Pancreas (tissue), 10 donors: ENCODE results near the gene TRAPPC3L. TPM values are rescaled to one million over a fixed set of nuclear protein-coding genes. Genes with fewer than 3 reads are reported as not detected.

Experiments
- ATAC-seq, 4 donors: fragments of 200-7000 bp; cut with Tn5 transposase; one replicate each; pipeline versions ENCODE4 v1.8.0 to v1.9.1; 2020; ENCODE audit warnings: mild to moderate bottlenecking in 4 of 4, moderate library complexity in 4 of 4
- DNase-seq, 6 donors: peaks; one replicate each; pipeline ENCODE4 v3.0.0-alpha.2; 2020
- FAIRE-seq: peaks from 2 replicates; lab custom pipeline; 2012; peaks lifted over from hg19 to GRCh38; lab: Jason Lieb, UNC
- H3K27ac ChIP-seq, 4 donors: fragments of 200-600 bp; sonication (generic); 1 replicate in 3 of 4; 2 replicates in 1 of 4; pipeline versions ENCODE4 v1.5.0 to v1.8.0; 2020
- H3K27me3 ChIP-seq, 4 donors: fragments of 200-600 bp; one replicate each; pipeline ENCODE4 v1.8.0; 2021
- H3K36me3 ChIP-seq, 3 donors: fragments of 200-600 bp; sonication (generic) in 1 of 3; one replicate each; pipeline versions ENCODE4 v1.5.0 to v1.8.0; 2020 to 2021
- H3K4me1 ChIP-seq, 3 donors: fragments of 200-600 bp; one replicate each; pipeline ENCODE4 v1.8.0; 2021
- H3K4me3 ChIP-seq, 4 donors: fragments of 200-600 bp; sonication (generic) in 2 of 4; one replicate each; pipeline versions ENCODE4 v1.5.0 to v1.8.0; 2020 to 2021
- H3K9me3 ChIP-seq, 4 donors: fragments of 200-600 bp; one replicate each; pipeline ENCODE4 v1.8.0; 2021
- WGBS, 2 donors: extraction: QIAGEN DNeasy Blood & Tissue Kit; methylation state at CpG; one replicate each; pipeline ENCODE4 v1.1.7; 2013; 5-methylcytosine and 5-hydroxymethylcytosine counted together
- intact Hi-C, 3 donors: fragments of 100-400 bp; cut with DNase I; formaldehyde crosslinking; loops; one replicate each; pipeline versions ENCODE4 v1.11.1 to v1.14.2; 2022
- polyA plus RNA-seq, 2 donors: library from polyadenylated mRNA; stranded (reverse); fragments of 200-250 nt; gene quantifications; one replicate each; pipeline ENCODE4 v1.2.3, GENCODE V29; 2013
- total RNA-seq, 6 donors: library from RNA; stranded (reverse); fragmentation: NEBNext Ultra II Directional in 4 of 6; extraction: Animal tissue kit (Norgen Biotek cat#: 25700) in 4 of 6; gene quantifications; one replicate each; pipeline versions ENCODE4 v1.2.1 to v1.2.4, GENCODE V29; 2021 to 2023
- TF ChIP-seq, protein P1 (sequence below), 4 donors: fragments of 200-600 bp; sonication (generic) in 3 of 4; IDR thresholded peaks; one replicate each; pipeline versions ENCODE4 v1.5.0 to v1.8.0; 2021; ENCODE audit warnings: antibody characterized with exemption in 4 of 4
- donor health status: healthy with polysubstance abuse.
- donor health status: DM: no; HTN: no; CAD: no; lungs with moderate emphysema.
- donor health status: DM: no; HTN: no; CAD: no.
- donor health status: control.
- donor health status: control.
- donor health status: Bipolar disorder and iron deficiency.
- donor health status: DM: yes; HTN: yes; CAD: no.
- donor health status: DM: no; HTN: no; CAD: no.
- donor health status: DM: no; HTN: no; CAD: no.
- donor health status: DM: yes; HTN: yes; CAD: no.

Gene TRAPPC3L
- total and polyA plus RNA-seq, 8 donors = 0.12 TPM; not detected in 7

GRCh38 chr6:116492331-116493067 lies 53.0 kb downstream of the TRAPPC3L start:
- no peaks in the 10 kb centered on the region for H3K4me1 ChIP-seq
- no peaks in the 10 kb centered on the region for H3K27me3 ChIP-seq
- TF ChIP-seq, protein P1, sequence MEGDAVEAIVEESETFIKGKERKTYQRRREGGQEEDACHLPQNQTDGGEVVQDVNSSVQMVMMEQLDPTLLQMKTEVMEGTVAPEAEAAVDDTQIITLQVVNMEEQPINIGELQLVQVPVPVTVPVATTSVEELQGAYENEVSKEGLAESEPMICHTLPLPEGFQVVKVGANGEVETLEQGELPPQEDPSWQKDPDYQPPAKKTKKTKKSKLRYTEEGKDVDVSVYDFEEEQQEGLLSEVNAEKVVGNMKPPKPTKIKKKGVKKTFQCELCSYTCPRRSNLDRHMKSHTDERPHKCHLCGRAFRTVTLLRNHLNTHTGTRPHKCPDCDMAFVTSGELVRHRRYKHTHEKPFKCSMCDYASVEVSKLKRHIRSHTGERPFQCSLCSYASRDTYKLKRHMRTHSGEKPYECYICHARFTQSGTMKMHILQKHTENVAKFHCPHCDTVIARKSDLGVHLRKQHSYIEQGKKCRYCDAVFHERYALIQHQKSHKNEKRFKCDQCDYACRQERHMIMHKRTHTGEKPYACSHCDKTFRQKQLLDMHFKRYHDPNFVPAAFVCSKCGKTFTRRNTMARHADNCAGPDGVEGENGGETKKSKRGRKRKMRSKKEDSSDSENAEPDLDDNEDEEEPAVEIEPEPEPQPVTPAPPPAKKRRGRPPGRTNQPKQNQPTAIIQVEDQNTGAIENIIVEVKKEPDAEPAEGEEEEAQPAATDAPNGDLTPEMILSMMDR (IDR thresholded peaks at IDR 0.05) = no peak
- no peak overlapping the region for H3K4me3 ChIP-seq
- intact Hi-C loops = no loop called here
- H3K9me3 ChIP-seq = no peaks in the 10 kb centered on the region
- ATAC-seq (no peak), FAIRE-seq (no peak), DNase-seq (no peak)
- 62 to 75% methylated on average over 6 of the region's 6 CpGs for WGBS, 2 donors
- H3K36me3 ChIP-seq = no peaks in the 10 kb centered on the region
- H3K27ac ChIP-seq = no peak overlapping the region

DNA sequence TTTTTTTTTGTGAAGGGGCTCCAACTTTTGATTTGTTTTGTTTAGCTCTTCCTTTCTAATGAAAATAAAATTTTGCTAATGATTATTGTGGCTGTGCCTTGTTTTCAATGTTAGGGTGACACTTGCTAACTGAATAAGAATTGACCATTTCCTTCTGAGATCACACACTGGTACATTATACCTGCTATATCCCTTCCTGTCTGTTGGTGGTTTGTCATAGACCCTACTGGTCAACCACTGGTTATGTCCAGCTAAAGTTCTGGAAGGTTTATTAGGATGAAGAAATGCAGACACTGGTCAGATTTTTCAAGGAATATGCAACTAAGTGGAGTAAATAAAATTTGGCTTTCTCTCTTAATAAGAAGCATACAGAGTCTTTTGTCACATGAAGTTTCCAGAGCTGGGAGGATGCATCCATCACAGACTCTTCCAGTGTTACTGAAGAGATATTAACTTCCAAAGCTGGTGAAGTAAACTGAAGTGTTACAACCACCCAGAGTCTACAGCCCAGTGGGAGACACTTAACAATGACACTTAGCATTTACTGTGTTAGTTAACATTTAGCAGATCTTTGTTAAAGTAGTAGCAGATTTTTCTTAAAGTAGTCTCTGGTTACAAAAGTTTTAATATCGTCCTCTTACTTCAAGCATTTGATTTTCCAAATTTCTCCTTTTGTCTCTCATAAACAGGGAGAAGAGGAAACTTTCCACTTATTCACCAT lies 53.7 kb downstream of the TRAPPC3L start:
- TF ChIP-seq, protein P1 (IDR thresholded peaks at IDR 0.05) = no peak
- intact Hi-C loops = no loop called here
- no peak for FAIRE-seq
- 69 to 86% methylated on average over 1 of the region's 1 CpG for WGBS, 2 donors
- no peaks in the 10 kb centered on the region for H3K27me3 ChIP-seq
- no peak for DNase-seq
- H3K27ac ChIP-seq = no peak overlapping the region
- H3K9me3 ChIP-seq = no peaks in the 10 kb centered on the region
- no peaks in the 10 kb centered on the region for H3K4me1 ChIP-seq
- no peaks in the 10 kb centered on the region for H3K36me3 ChIP-seq
- ATAC-seq = no peak
- no peak overlapping the region for H3K4me3 ChIP-seq

DNA sequence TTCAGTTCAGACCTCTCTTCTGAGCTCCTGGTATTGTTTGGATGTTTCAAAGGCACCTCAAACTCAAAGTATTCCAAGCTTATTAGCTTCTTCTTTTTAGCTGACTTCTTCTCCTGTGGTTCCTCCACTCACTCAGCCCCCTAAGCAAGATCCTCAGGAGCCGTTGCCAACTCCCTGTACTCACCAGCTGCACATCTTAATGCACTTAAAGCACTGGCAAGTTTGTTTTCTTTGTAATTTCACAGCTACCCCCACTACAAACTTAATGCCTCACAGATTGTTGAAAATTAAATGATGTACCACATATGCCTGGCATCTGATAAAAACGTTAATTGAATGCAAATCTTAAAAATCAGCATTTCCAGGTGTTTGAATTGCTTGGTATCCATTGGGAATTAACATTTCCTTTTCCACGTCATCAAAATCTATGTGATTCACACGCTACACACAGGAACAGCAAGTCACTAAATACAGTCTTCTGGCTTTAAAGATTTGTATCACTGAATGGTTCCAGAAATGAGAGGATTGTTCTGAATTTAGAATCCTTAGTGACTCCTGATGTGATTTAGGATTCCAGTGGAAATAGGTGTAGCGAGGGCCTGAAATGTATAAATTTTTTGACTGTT lies 59.8 kb downstream of the TRAPPC3L start:
- TF ChIP-seq, protein P1 (IDR thresholded peaks at IDR 0.05) = no peak
- H3K36me3 ChIP-seq = no peaks in the 10 kb centered on the region
- no peak for DNase-seq
- no peak overlapping the region for H3K27ac ChIP-seq
- no peak for ATAC-seq
- no peak for FAIRE-seq
- 86 to 89% methylated on average over 5 of the region's 5 CpGs for WGBS, 2 donors
- intact Hi-C loops = no loop called here
- peaks cover 0 to under 1% (median 0%) of the 10 kb centered on the region in 4 donors for H3K27me3 ChIP-seq
- no peaks in the 10 kb centered on the region for H3K9me3 ChIP-seq
- H3K4me3 ChIP-seq = no peak overlapping the region
- H3K4me1 ChIP-seq = peaks cover 0 to 9% (median 8%) of the 10 kb centered on the region in 3 donors

- no peak overlapping the region for H3K27ac ChIP-seq
- no peak overlapping the region for H3K4me3 ChIP-seq
- H3K36me3 ChIP-seq = no peaks in the 10 kb centered on the region
- TF ChIP-seq, protein P1 (IDR thresholded peaks at IDR 0.05) = no peak
- FAIRE-seq (no peak), ATAC-seq (peak; percentile 46 to 85 (median 63)), DNase-seq (no peak)
- 15 to 18% methylated on average over 2 of the region's 2 CpGs for WGBS, 2 donors
- peaks cover 0 to 9% (median 8%) of the 10 kb centered on the region in 3 donors for H3K4me1 ChIP-seq
- no peaks in the 10 kb centered on the region for H3K9me3 ChIP-seq
- intact Hi-C loops = no loop called here
- H3K27me3 ChIP-seq = peaks cover 0 to 5% (median 0%) of the 10 kb centered on the region in 4 donors
These were observed 61.9 kb downstream of the TRAPPC3L start for GRCh38 chr6:116483616-116484015.
